ENCODE results near the gene CUTA.

GRCh38 chr6:33454009-33454946, 36.4 kb upstream of the CUTA start, which contains the start of gene ZBTB9:
- TF ChIP-seq GATA3 (IDR thresholded peaks at IDR 0.05; ENCODE audit: low read depth, low read length), result no peak
- TF ChIP-seq GATA2 (IDR thresholded peaks at IDR 0.05; ENCODE audit: low read depth, low read length), result 0 out of 2 replicates have a peak, but pooled peaks have one; percentile 7

Measured in SH-SY5Y (cell line).